ENCODE data around the gene PPP2R2B.

Gene PPP2R2B

DNA sequence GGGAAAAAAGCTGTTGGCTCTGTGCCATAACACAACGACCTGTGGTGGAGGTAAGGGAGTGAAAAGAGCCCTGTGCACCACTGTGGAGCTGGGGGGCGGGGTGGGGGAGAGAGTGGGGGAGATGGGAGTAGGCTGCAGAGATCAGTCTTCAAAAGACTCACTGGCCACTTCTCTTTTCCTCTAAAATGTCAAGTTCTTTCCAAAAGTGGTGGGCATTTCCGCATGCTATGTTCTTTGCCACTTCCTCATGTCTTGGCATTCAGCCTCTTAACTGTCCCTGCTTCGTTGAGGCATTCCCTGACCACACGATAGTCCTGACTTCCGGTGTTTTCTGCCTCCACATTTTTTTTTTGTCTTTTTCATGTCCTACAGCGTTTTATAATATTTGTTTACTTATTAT, 2.4 kb upstream of the PPP2R2B start:
- Histone ChIP-seq H4K20me1 (ENCODE audit: insufficient read depth, low read length) (no peaks in the 10 kb centered on the region), H3K4me1 (ENCODE audit: low read length) (peaks cover 8% of the 10 kb centered on the region), H3K36me3 (replicated peaks; ENCODE audit: insufficient read depth, low read length) (no peaks in the 10 kb centered on the region), H3K4me2 (ENCODE audit: low read depth, low read length) (no peak overlapping the region), H2AFZ (ENCODE audit: low read length) (no peak overlapping the region), H3K27ac (ENCODE audit: low read length) (no peak overlapping the region), H3K79me2 (ENCODE audit: low read length) (no peaks in the 10 kb centered on the region), H3F3A (ENCODE audit: insufficient read depth, low read length) (peaks cover 18% of the 10 kb centered on the region), H3K9ac (ENCODE audit: low read length) (no peak overlapping the region), H3K9me2 (replicated peaks; ENCODE audit: insufficient read depth, low read length) (no peaks in the 10 kb centered on the region), H3K27me3 (replicated peaks; ENCODE audit: insufficient read depth, low read length) (peaks cover 9% of the 10 kb centered on the region), H3K4me3 (ENCODE audit: low read length) (no peak overlapping the region), H3K9me3 (replicated peaks; ENCODE audit: insufficient read depth, low read length) (no peaks in the 10 kb centered on the region)
- TF ChIP-seq EZH2phosphoT487 (IDR thresholded peaks at IDR 0.05; ENCODE audit: low read length) (no peak), EZH2 (optimal IDR thresholded peaks at IDR 0.05; ENCODE audit: low read depth, low read length) (no peak)
- TF ChIP-seq, protein P1, sequence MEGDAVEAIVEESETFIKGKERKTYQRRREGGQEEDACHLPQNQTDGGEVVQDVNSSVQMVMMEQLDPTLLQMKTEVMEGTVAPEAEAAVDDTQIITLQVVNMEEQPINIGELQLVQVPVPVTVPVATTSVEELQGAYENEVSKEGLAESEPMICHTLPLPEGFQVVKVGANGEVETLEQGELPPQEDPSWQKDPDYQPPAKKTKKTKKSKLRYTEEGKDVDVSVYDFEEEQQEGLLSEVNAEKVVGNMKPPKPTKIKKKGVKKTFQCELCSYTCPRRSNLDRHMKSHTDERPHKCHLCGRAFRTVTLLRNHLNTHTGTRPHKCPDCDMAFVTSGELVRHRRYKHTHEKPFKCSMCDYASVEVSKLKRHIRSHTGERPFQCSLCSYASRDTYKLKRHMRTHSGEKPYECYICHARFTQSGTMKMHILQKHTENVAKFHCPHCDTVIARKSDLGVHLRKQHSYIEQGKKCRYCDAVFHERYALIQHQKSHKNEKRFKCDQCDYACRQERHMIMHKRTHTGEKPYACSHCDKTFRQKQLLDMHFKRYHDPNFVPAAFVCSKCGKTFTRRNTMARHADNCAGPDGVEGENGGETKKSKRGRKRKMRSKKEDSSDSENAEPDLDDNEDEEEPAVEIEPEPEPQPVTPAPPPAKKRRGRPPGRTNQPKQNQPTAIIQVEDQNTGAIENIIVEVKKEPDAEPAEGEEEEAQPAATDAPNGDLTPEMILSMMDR (IDR thresholded peaks at IDR 0.05; ENCODE audit: low read length): no peak
- DNase-seq: no peak

DNA sequence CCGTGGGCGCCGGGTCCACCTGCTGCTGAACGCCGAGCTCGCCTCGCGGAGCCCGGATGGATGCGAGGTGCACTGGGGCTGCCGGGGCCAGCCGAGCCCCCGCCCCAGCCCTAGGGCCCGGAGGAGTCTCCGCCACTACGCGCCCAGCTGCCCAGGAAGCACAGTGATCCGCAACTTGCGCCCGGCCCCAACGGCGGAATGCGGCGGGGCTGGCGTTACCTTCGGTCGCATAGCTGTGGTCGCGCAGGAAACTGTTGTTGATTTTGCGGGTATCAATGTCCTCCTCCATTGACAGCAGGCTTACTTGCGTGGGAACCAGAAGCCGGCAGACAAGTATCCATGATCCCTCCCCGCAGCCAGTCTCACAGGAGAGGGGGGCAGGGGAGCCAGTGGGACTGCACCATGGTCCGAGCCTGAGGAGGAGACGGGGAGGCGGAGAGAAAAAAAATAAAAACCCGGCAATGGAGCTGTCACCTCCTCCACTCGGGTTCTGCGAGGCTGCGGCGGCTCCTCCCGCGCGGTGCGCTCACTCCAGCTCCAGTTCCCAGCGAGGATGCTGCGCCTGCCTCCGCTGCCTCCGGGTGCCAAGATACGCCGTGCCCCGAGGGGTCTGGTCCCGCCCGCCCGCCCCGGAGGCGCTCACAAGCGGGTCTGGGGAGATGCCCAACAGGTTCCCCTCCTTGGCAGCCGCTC, 628 bp downstream of the PPP2R2B start:
- H3F3A ChIP-seq (ENCODE audit: insufficient read depth, low read length): peaks cover 18% of the 10 kb centered on the region
- peaks cover 9% of the 10 kb centered on the region for H3K27me3 ChIP-seq (replicated peaks; ENCODE audit: insufficient read depth, low read length)
- peak overlapping the region; percentile 47; the same call in 1 of the 2 replicates for H3K9ac ChIP-seq (ENCODE audit: low read length)
- H4K20me1 ChIP-seq (ENCODE audit: insufficient read depth, low read length): no peaks in the 10 kb centered on the region
- H3K9me3 ChIP-seq (replicated peaks; ENCODE audit: insufficient read depth, low read length): no peaks in the 10 kb centered on the region
- H3K9me2 ChIP-seq (replicated peaks; ENCODE audit: insufficient read depth, low read length): no peaks in the 10 kb centered on the region
- H2AFZ ChIP-seq (ENCODE audit: low read length): peak overlapping the region; percentile 75
- peak overlapping the region; percentile 88 for H3K4me3 ChIP-seq (ENCODE audit: low read length)
- TF ChIP-seq EZH2phosphoT487 (IDR thresholded peaks at IDR 0.05; ENCODE audit: low read length): no peak
- TF ChIP-seq, protein P1 (IDR thresholded peaks at IDR 0.05; ENCODE audit: low read length): no peak
- TF ChIP-seq EZH2 (optimal IDR thresholded peaks at IDR 0.05; ENCODE audit: low read depth, low read length): no peak
- no peaks in the 10 kb centered on the region for H3K36me3 ChIP-seq (replicated peaks; ENCODE audit: insufficient read depth, low read length)
- H3K79me2 ChIP-seq (ENCODE audit: low read length): no peaks in the 10 kb centered on the region
- peak overlapping the region; percentile 39; the same call in 1 of the 2 replicates for H3K27ac ChIP-seq (ENCODE audit: low read length)
- peak; percentile 56 for DNase-seq
- H3K4me2 ChIP-seq (ENCODE audit: low read depth, low read length): peak overlapping the region; percentile 98
- peaks cover 8% of the 10 kb centered on the region for H3K4me1 ChIP-seq (ENCODE audit: low read length)

GRCh38 chr5:146877178-146877681, 1.3 kb downstream of the PPP2R2B start:
- Histone ChIP-seq H3K4me2 (ENCODE audit: low read depth, low read length) (peak overlapping the region; percentile 98), H2AFZ (ENCODE audit: low read length) (peak overlapping the region; percentile 75), H3K27me3 (replicated peaks; ENCODE audit: insufficient read depth, low read length) (peaks cover 9% of the 10 kb centered on the region), H3K9ac (ENCODE audit: low read length) (peak overlapping the region; percentile 47; the same call in 1 of the 2 replicates), H3K9me2 (replicated peaks; ENCODE audit: insufficient read depth, low read length) (no peaks in the 10 kb centered on the region), H3K4me1 (ENCODE audit: low read length) (peaks cover 8% of the 10 kb centered on the region), H3K9me3 (replicated peaks; ENCODE audit: insufficient read depth, low read length) (no peaks in the 10 kb centered on the region), H3K79me2 (ENCODE audit: low read length) (no peaks in the 10 kb centered on the region), H3K27ac (ENCODE audit: low read length) (peak overlapping the region; percentile 39; the same call in 1 of the 2 replicates), H3K36me3 (replicated peaks; ENCODE audit: insufficient read depth, low read length) (no peaks in the 10 kb centered on the region), H3K4me3 (ENCODE audit: low read length) (peak overlapping the region; percentile 88), H4K20me1 (ENCODE audit: insufficient read depth, low read length) (no peaks in the 10 kb centered on the region), H3F3A (ENCODE audit: insufficient read depth, low read length) (peaks cover 18% of the 10 kb centered on the region)
- peak; percentile 50 for DNase-seq
- TF ChIP-seq, protein P1 (IDR thresholded peaks at IDR 0.05; ENCODE audit: low read length): no peak
- TF ChIP-seq EZH2phosphoT487 (IDR thresholded peaks at IDR 0.05; ENCODE audit: low read length) (no peak), EZH2 (optimal IDR thresholded peaks at IDR 0.05; ENCODE audit: low read depth, low read length) (no peak)
